ENCODE data around the gene TCF7L1.

The TCF7L1 gene

GRCh38 chr2:85239102-85239501 lies 105.9 kb downstream of the TCF7L1 start:
- peaks cover 7% of the 10 kb centered on the region for H3K27me3 Mint-ChIP-seq
- H3K9me3 Mint-ChIP-seq = no peaks in the 10 kb centered on the region
- H3K4me1 Mint-ChIP-seq = peaks cover 11% of the 10 kb centered on the region
- H3K4me3 Mint-ChIP-seq = no peak overlapping the region
- H3K27ac Mint-ChIP-seq = no peak overlapping the region
- H3K36me3 Mint-ChIP-seq = no peaks in the 10 kb centered on the region

GRCh38 chr2:85240055-85240454 lies 106.9 kb downstream of the TCF7L1 start:
- Mint-ChIP-seq H3K27ac (no peak overlapping the region), H3K9me3 (no peaks in the 10 kb centered on the region), H3K36me3 (no peaks in the 10 kb centered on the region), H3K4me1 (peaks cover 11% of the 10 kb centered on the region), H3K27me3 (peaks cover 5% of the 10 kb centered on the region), H3K4me3 (no peak overlapping the region)

GRCh38 chr2:85242321-85242720 lies 109.1 kb downstream of the TCF7L1 start:
- H3K27me3 Mint-ChIP-seq = peaks cover 5% of the 10 kb centered on the region
- no peaks in the 10 kb centered on the region for H3K36me3 Mint-ChIP-seq
- H3K27ac Mint-ChIP-seq = no peak overlapping the region
- H3K4me3 Mint-ChIP-seq = no peak overlapping the region
- no peaks in the 10 kb centered on the region for H3K9me3 Mint-ChIP-seq
- H3K4me1 Mint-ChIP-seq = peaks cover 11% of the 10 kb centered on the region

- Mint-ChIP-seq H3K27me3 (no peaks in the 10 kb centered on the region), H3K9me3 (no peaks in the 10 kb centered on the region), H3K27ac (no peak overlapping the region), H3K36me3 (no peaks in the 10 kb centered on the region), H3K4me1 (peaks cover 11% of the 10 kb centered on the region), H3K4me3 (no peak overlapping the region)
These were observed 110.2 kb downstream of the TCF7L1 start for GRCh38 chr2:85243101-85244072.

- H3K27ac Mint-ChIP-seq = no peak overlapping the region
- peaks cover 11% of the 10 kb centered on the region for H3K4me1 Mint-ChIP-seq
- no peak overlapping the region for H3K4me3 Mint-ChIP-seq
These were observed 111.6 kb downstream of the TCF7L1 start for GRCh38 chr2:85244828-85245227.

GRCh38 chr2:85245891-85246290 lies 112.7 kb downstream of the TCF7L1 start:
- no peaks in the 10 kb centered on the region for H3K9me3 Mint-ChIP-seq
- H3K27ac Mint-ChIP-seq = no peak overlapping the region
- H3K27me3 Mint-ChIP-seq = no peaks in the 10 kb centered on the region
- peaks cover 3% of the 10 kb centered on the region for H3K4me1 Mint-ChIP-seq
- no peaks in the 10 kb centered on the region for H3K36me3 Mint-ChIP-seq
- no peak overlapping the region for H3K4me3 Mint-ChIP-seq

More at GRCh38 chr2:85244828-85245227, 111.6 kb downstream of the TCF7L1 start:
- Mint-ChIP-seq H3K9me3 (no peaks in the 10 kb centered on the region), H3K36me3 (no peaks in the 10 kb centered on the region), H3K27me3 (no peaks in the 10 kb centered on the region)

GRCh38 chr2:85246348-85246747 lies 113.2 kb downstream of the TCF7L1 start:
- Mint-ChIP-seq H3K27me3 (no peaks in the 10 kb centered on the region), H3K27ac (no peak overlapping the region)

GRCh38 chr2:85247610-85248009 lies 114.4 kb downstream of the TCF7L1 start:
- no peak overlapping the region for H3K27ac Mint-ChIP-seq
- H3K27me3 Mint-ChIP-seq = no peaks in the 10 kb centered on the region
- no peak overlapping the region for H3K4me3 Mint-ChIP-seq
- no peaks in the 10 kb centered on the region for H3K4me1 Mint-ChIP-seq
- no peaks in the 10 kb centered on the region for H3K9me3 Mint-ChIP-seq
- no peaks in the 10 kb centered on the region for H3K36me3 Mint-ChIP-seq

More at GRCh38 chr2:85246348-85246747, 113.2 kb downstream of the TCF7L1 start:
- no peaks in the 10 kb centered on the region for H3K9me3 Mint-ChIP-seq
- no peak overlapping the region for H3K4me3 Mint-ChIP-seq
- no peaks in the 10 kb centered on the region for H3K4me1 Mint-ChIP-seq
- no peaks in the 10 kb centered on the region for H3K36me3 Mint-ChIP-seq

- Mint-ChIP-seq H3K9me3 (no peaks in the 10 kb centered on the region), H3K27me3 (no peaks in the 10 kb centered on the region), H3K27ac (no peak overlapping the region), H3K36me3 (no peaks in the 10 kb centered on the region), H3K4me1 (no peaks in the 10 kb centered on the region), H3K4me3 (no peak overlapping the region)
These were observed 115.7 kb downstream of the TCF7L1 start for GRCh38 chr2:85248773-85249509.

- Mint-ChIP-seq H3K4me3 (no peak overlapping the region), H3K36me3 (no peaks in the 10 kb centered on the region), H3K4me1 (no peaks in the 10 kb centered on the region), H3K27ac (no peak overlapping the region), H3K9me3 (no peaks in the 10 kb centered on the region), H3K27me3 (no peaks in the 10 kb centered on the region)
These were observed 116.9 kb downstream of the TCF7L1 start for GRCh38 chr2:85250045-85250444.

- Mint-ChIP-seq H3K36me3 (no peaks in the 10 kb centered on the region), H3K4me1 (no peaks in the 10 kb centered on the region), H3K9me3 (no peaks in the 10 kb centered on the region), H3K27ac (no peak overlapping the region), H3K27me3 (no peaks in the 10 kb centered on the region), H3K4me3 (no peak overlapping the region)
These were observed 118.0 kb downstream of the TCF7L1 start for GRCh38 chr2:85251070-85251616.

- no peaks in the 10 kb centered on the region for H3K9me3 Mint-ChIP-seq
- H3K36me3 Mint-ChIP-seq = no peaks in the 10 kb centered on the region
- no peak overlapping the region for H3K27ac Mint-ChIP-seq
- no peaks in the 10 kb centered on the region for H3K4me1 Mint-ChIP-seq
- H3K4me3 Mint-ChIP-seq = no peak overlapping the region
- H3K27me3 Mint-ChIP-seq = no peaks in the 10 kb centered on the region
These were observed 120.7 kb downstream of the TCF7L1 start for GRCh38 chr2:85253890-85254289.

- Mint-ChIP-seq H3K4me1 (no peaks in the 10 kb centered on the region), H3K27ac (no peak overlapping the region), H3K27me3 (no peaks in the 10 kb centered on the region), H3K36me3 (no peaks in the 10 kb centered on the region), H3K4me3 (no peak overlapping the region), H3K9me3 (no peaks in the 10 kb centered on the region)
These were observed 121.5 kb downstream of the TCF7L1 start for GRCh38 chr2:85254540-85255300.

GRCh38 chr2:85255456-85255812 lies 122.2 kb downstream of the TCF7L1 start:
- H3K36me3 Mint-ChIP-seq = no peaks in the 10 kb centered on the region
- no peak overlapping the region for H3K27ac Mint-ChIP-seq
- H3K4me3 Mint-ChIP-seq = no peak overlapping the region
- no peaks in the 10 kb centered on the region for H3K4me1 Mint-ChIP-seq
- H3K27me3 Mint-ChIP-seq = no peaks in the 10 kb centered on the region
- no peaks in the 10 kb centered on the region for H3K9me3 Mint-ChIP-seq

GRCh38 chr2:85255813-85256594 lies 122.8 kb downstream of the TCF7L1 start:
- Mint-ChIP-seq H3K27ac (no peak overlapping the region), H3K9me3 (no peaks in the 10 kb centered on the region), H3K4me3 (no peak overlapping the region), H3K27me3 (no peaks in the 10 kb centered on the region), H3K4me1 (no peaks in the 10 kb centered on the region), H3K36me3 (no peaks in the 10 kb centered on the region)

Measured in activated naive CD4-positive, alpha-beta T cell treated with anti-CD3 and anti-CD28 coated beads, Interleukin-2, amount 50 U/mL, for 24 hours (primary cell).